Coronary artery (tissue), 2 donors: Measurements from ENCODE around the gene MS4A12.
"Not testable (repeated sequence)": the region's sequence is repeated elsewhere in the genome, so short reads cannot be mapped to it uniquely, and the experiment has no call there.

Experiments
- DNase-seq: peaks from one replicate; pipeline ENCODE4 v3.0.0-alpha.2; 2017; ENCODE audit warnings: low spot score
- H3K27ac ChIP-seq, 2 donors: fragments of 200-600 bp; sonication (generic); one replicate each; pipeline ENCODE4 v1.5.1; 2016 to 2019
- H3K4me3 ChIP-seq: fragments of 200-600 bp; sonication (generic); 2 replicates; pipeline ENCODE4 v1.5.1; 2016; ENCODE audit warnings: mild to moderate bottlenecking, moderate library complexity
- TF ChIP-seq, protein P1 (sequence below): fragments of 200-600 bp; sonication (generic); IDR thresholded peaks from one replicate; pipeline ENCODE4 v1.5.1; 2019; ENCODE audit warnings: antibody characterized with exemption

MS4A12 gene

DNA sequence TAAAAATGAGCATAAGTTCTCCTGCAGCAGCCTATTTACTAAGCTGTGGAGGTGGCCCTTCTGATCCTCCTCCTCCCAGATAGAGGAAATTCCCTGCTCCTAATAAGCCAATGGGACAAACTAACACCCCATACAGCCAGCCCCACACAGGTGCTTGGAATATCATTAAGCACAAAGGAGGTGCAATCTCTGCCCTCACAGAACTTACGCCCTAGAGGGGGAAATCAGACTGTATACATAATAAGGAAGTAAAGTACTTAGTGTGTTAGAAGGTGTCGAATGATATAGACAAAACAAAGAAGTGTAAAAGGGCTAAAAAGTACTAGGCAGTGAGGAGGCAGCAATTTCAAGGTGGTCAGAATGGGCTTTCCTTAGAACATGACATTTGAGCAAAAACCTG, 5.8 kb downstream of the MS4A12 start:
- TF ChIP-seq, protein P1, sequence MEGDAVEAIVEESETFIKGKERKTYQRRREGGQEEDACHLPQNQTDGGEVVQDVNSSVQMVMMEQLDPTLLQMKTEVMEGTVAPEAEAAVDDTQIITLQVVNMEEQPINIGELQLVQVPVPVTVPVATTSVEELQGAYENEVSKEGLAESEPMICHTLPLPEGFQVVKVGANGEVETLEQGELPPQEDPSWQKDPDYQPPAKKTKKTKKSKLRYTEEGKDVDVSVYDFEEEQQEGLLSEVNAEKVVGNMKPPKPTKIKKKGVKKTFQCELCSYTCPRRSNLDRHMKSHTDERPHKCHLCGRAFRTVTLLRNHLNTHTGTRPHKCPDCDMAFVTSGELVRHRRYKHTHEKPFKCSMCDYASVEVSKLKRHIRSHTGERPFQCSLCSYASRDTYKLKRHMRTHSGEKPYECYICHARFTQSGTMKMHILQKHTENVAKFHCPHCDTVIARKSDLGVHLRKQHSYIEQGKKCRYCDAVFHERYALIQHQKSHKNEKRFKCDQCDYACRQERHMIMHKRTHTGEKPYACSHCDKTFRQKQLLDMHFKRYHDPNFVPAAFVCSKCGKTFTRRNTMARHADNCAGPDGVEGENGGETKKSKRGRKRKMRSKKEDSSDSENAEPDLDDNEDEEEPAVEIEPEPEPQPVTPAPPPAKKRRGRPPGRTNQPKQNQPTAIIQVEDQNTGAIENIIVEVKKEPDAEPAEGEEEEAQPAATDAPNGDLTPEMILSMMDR: no peak
- Histone ChIP-seq H3K27ac (no peak overlapping the region), H3K4me3 (no peak overlapping the region)
- no peak for DNase-seq

DNA sequence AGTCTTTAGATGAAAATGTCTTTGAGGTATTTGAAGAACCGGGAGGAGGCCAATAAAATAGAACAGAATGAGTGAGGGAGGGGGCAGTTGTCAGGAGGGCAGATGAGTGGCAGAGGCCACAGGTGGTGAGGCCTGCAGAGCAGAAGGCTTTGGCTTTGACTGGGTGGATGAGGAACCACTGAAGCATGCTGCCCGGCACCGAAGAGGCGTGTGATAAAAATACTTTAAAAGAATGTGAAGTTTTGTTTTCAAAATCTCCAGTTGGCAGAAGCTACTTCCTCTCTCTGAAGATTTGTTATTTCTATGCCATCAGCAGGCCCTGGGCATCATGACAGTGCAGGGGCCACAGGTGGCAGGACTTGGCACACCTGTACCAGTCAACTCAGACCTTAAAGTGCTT, 6.3 kb downstream of the MS4A12 start:
- H3K4me3 ChIP-seq: no peak overlapping the region
- peak overlapping the region in 1 of 2 donors; percentile 2 for H3K27ac ChIP-seq
- DNase-seq: no peak
- TF ChIP-seq, protein P1: no peak

DNA sequence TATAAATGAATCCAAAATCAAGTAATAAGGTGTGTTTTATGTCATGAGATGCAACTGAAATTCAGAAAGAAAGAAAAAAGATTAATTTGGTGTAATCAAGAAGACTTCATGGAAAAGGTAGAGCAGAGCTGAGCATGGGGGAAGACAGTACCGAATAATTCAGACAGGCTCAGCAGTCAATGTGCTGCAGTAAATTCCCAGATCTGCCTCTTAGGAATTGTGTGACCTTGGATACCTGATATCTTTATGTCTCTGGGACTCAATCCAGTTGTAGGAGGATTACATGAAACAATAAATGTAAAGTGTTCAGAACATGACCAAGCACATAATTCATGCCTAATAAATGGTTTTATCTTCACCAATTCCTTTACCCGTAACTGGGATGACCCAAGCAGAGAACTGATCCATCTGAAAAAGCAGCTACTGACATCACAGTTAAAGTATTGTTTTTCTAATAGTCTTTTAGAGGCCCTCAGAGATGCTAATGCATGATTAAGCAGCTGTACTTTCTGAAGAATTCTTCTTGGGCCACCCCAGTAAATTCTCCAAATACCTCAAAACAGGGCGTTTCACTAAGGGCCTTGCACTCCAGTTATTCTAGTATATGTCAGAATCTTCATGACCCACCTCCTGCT, 7.8 kb downstream of the MS4A12 start:
- H3K27ac ChIP-seq: no peak overlapping the region
- no peak overlapping the region for H3K4me3 ChIP-seq

DNA sequence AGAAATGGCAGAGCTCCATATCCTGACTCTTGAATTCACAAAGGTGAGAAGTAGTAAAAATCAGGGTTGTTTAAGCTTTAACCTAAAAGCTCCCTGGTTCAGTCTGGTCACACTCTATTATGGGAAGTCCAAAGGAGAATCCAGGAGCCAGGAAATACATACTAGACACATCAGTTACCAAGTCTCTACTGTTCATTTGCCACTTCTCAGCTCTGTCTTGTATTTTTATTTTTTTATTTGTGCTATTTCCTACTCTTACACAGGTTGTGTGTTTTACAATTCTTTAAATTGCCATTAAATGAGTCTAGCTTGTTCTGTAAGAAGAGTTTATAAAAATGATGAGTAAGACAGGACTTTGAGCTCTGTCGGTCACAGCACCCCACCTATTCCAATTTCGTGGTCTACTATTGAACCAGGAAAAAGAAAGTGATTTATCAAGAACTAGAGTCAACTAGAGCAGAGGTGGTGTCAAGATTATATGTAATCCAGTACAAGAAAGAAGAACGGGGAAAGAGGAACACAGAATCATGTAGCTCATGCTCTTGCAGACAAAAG, 9.7 kb downstream of the MS4A12 start:
- DNase-seq: no peak
- TF ChIP-seq, protein P1: no peak
- no peak overlapping the region for H3K4me3 ChIP-seq

More for the DNA sequence above, 7.8 kb downstream of the MS4A12 start:
- DNase-seq: no peak
- TF ChIP-seq, protein P1: no peak

DNA sequence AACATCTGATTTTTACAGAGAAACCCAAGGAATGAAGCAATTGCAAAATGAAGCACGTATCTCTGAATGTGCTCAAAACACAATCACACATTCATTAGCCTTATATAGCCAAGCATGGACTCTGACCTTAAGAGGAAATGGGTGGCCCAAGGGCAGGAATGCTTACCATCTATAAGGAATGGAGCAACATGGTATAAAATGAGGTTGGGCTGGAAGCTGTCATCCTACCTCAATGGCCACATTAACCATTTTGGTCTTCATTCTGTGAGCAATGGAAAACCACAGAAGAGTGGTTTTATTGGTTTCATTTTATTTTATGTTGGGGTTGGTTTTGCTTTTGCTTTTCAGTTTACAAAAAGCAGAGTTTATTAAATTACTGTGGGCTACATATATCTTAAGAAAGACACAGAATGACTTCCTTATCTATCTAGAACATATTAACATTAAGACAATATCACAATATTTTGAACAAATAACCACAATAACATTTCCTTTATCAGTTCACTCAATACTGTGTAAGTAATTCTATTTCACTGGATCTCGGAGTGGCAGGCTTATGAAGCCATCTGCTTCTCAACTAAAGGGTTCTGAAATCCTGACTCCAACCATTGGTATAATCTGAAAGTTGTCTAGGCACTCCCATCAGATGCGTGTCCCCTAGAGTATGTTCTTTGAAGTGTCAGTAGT, 11.8 kb downstream of the MS4A12 start:
- no peak overlapping the region for H3K4me3 ChIP-seq
- H3K27ac ChIP-seq: no peak overlapping the region
- no peak for DNase-seq
- TF ChIP-seq, protein P1: no peak

More for the DNA sequence above, 9.7 kb downstream of the MS4A12 start:
- no peak overlapping the region for H3K27ac ChIP-seq

DNA sequence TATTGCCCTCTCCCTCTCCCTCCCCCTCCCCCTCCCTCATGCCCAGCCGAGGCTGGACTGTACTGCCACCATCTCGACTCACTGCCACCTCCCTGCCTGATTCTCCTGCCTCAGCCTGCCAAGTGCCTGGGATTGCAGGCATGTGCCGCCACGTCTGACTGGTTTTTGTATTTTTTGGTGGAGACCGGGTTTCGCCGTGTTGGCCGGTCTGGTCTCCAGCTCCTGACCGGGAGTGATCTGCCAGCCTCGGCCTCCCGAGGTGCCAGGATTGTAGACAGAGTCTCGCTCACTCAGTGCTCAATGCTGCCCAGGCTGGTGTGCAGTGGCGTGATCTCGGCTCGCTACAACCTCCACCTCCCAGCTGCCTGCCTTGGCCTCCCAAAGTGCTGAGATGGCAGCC, 17.0 kb downstream of the MS4A12 start:
- not testable (repeated sequence) for H3K27ac ChIP-seq, H3K4me3 ChIP-seq, DNase-seq

DNA sequence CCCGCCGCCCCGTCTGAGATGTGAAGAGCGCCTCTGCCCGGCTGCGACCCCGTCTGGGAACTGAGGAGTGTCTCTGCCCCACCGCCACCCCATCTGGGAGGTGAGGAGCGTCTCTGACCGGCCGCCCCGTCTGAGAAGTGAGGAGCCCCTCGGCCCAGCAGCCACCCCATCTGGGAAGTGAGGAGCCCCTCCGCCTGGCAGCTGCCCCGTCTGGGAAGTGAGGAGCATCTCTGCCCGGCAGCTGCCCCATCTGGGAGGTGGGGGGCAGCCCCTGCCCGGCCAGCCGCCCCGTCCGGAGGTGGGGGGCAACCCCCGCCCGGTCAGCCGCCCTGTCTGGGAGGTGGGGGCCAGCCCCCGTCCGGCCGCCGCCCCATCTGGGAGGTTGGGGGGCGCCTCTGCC, 17.6 kb downstream of the MS4A12 start:
- not testable (repeated sequence) for H3K27ac ChIP-seq, H3K4me3 ChIP-seq, DNase-seq

DNA sequence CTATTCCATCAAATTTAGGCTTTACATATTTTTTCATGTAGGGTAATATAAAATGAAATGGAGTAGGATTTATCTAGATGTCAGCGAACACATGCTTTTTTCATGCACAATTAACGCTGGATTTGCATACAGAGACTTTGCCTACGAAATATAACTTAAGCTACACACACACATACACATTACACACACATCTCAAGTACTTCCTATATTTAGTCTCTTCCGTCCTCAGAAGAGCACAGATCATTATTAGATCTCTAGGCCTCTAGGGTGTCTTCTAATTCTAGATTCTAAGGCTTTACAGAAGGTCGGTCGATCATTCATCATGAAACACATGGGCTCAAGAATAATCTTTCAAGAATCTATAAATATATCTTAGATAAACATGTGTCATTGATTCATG, 18.8 kb downstream of the MS4A12 start:
- TF ChIP-seq, protein P1: no peak
- Histone ChIP-seq H3K27ac (no peak overlapping the region), H3K4me3 (no peak overlapping the region)
- DNase-seq: no peak
